ENCODE measurements around the gene CASKIN2. TPM values are rescaled to one million over a fixed set of nuclear protein-coding genes. Genes with fewer than 3 reads are reported as not detected.

Gene CASKIN2
- total and polyA plus RNA-seq, 2 of the 4 experiments (the other 2 are of a cell fraction): 2.9 to 6.9 TPM

DNA sequence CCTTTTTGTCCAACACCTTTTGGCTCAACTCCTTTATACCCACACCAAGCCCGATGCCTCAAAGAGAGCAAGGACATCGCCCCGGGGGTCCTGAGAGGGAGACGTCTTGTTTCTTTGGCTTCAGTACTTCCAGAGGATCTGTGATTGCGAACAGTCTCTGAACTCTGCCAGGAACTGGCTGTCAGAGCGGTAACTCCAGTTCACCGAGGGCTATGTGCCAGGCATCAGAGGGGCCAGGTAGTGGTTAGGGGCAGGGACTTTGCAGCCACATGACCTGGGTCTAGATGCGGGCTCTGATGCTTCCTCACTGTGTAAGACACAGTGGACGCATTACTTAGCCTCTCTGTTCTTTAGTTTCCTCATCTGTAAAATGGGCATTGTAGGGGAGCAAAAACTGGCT is 31.8 kb upstream of the CASKIN2 start:
- intact Hi-C loops (cut with micrococcal nuclease) (no loop called here), dilution Hi-C loops (cut with HindIII; ENCODE audit: low sequenced_read_pairs, unreplicated experiment) (no loop called here), in situ Hi-C loops (cut with MboI; ENCODE audit: low sequenced_read_pairs) (no loop called here)
- no peak overlapping the region for H2AK9ac ChIP-seq (replicated peaks; ENCODE audit: low read depth, low read length, poor library complexity)
- no peak overlapping the region for H3K14ac ChIP-seq (replicated peaks; ENCODE audit: low read depth, low read length)
- no peak overlapping the region for H3K18ac ChIP-seq (ENCODE audit: low read depth, low read length)
- H4K8ac ChIP-seq (ENCODE audit: low read depth in 2 of 2, low read length in 2 of 2): no peak overlapping the region
- H2BK5ac ChIP-seq (ENCODE audit: low read depth, low read length, poor library complexity, severe bottlenecking): no peak overlapping the region
- WGBS, 2 experiments (ENCODE audit: extremely low coverage in 2 of 2, insufficient read length in 1 of 2): 84% methylated on average over 5 of the region's 9 CpGs; no CpG with 5 or more reads in 1 of the 2 experiments
- H2BK120ac ChIP-seq (ENCODE audit: low read depth, low read length): no peak overlapping the region
- H2AFZ ChIP-seq (replicated peaks; ENCODE audit: low read length, poor library complexity): no peak overlapping the region
- no peak overlapping the region for H3K23ac ChIP-seq (ENCODE audit: low read depth, low read length)
- no peak for TF ChIP-seq RAD21 (IDR thresholded peaks at IDR 0.05; ENCODE audit: low read length)
- TF ChIP-seq RCOR1 (IDR thresholded peaks at IDR 0.05; ENCODE audit: insufficient replicate concordance, low read length): no peak
- no peak for TF ChIP-seq RFX5 (IDR thresholded peaks at IDR 0.05; ENCODE audit: low read depth, low read length)
- TF ChIP-seq NFE2L2 (IDR thresholded peaks at IDR 0.05; ENCODE audit: low read depth, low read length): no peak
- TF ChIP-seq, protein P1, sequence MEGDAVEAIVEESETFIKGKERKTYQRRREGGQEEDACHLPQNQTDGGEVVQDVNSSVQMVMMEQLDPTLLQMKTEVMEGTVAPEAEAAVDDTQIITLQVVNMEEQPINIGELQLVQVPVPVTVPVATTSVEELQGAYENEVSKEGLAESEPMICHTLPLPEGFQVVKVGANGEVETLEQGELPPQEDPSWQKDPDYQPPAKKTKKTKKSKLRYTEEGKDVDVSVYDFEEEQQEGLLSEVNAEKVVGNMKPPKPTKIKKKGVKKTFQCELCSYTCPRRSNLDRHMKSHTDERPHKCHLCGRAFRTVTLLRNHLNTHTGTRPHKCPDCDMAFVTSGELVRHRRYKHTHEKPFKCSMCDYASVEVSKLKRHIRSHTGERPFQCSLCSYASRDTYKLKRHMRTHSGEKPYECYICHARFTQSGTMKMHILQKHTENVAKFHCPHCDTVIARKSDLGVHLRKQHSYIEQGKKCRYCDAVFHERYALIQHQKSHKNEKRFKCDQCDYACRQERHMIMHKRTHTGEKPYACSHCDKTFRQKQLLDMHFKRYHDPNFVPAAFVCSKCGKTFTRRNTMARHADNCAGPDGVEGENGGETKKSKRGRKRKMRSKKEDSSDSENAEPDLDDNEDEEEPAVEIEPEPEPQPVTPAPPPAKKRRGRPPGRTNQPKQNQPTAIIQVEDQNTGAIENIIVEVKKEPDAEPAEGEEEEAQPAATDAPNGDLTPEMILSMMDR (conservative IDR thresholded peaks at IDR 0.05; ENCODE audit: low read depth, low read length): no peak
- TF ChIP-seq MAZ (IDR thresholded peaks at IDR 0.05; ENCODE audit: borderline replicate concordance, low read depth, low read length): no peak
- TF ChIP-seq CHD1 (IDR thresholded peaks at IDR 0.05; ENCODE audit: low read depth, low read length): no peak
- TF ChIP-seq, protein P2, sequence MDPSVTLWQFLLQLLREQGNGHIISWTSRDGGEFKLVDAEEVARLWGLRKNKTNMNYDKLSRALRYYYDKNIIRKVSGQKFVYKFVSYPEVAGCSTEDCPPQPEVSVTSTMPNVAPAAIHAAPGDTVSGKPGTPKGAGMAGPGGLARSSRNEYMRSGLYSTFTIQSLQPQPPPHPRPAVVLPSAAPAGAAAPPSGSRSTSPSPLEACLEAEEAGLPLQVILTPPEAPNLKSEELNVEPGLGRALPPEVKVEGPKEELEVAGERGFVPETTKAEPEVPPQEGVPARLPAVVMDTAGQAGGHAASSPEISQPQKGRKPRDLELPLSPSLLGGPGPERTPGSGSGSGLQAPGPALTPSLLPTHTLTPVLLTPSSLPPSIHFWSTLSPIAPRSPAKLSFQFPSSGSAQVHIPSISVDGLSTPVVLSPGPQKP (IDR thresholded peaks at IDR 0.05; ENCODE audit: borderline replicate concordance, low read depth, low read length): no peak
- TF ChIP-seq, protein P3, sequence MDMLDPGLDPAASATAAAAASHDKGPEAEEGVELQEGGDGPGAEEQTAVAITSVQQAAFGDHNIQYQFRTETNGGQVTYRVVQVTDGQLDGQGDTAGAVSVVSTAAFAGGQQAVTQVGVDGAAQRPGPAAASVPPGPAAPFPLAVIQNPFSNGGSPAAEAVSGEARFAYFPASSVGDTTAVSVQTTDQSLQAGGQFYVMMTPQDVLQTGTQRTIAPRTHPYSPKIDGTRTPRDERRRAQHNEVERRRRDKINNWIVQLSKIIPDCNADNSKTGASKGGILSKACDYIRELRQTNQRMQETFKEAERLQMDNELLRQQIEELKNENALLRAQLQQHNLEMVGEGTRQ (IDR thresholded peaks at IDR 0.05; ENCODE audit: low read depth, low read length): no peak
- TF ChIP-seq MAFK (IDR thresholded peaks at IDR 0.05; ENCODE audit: low read depth, low read length): no peak
- no peak for TF ChIP-seq MXI1 (IDR thresholded peaks at IDR 0.05; ENCODE audit: borderline replicate concordance, low read depth, low read length)
- no peak for TF ChIP-seq POLR2A (IDR thresholded peaks at IDR 0.05; ENCODE audit: low read depth, low read length)
- no peak for TF ChIP-seq FOS (IDR thresholded peaks at IDR 0.05; ENCODE audit: low read depth, low read length)
- no peak for TF ChIP-seq CEBPB (IDR thresholded peaks at IDR 0.05; ENCODE audit: low read depth, low read length)
- no peak for TF ChIP-seq SMC3 (IDR thresholded peaks at IDR 0.05; ENCODE audit: low read depth, low read length)
- TF ChIP-seq BHLHE40 (IDR thresholded peaks at IDR 0.05; ENCODE audit: low read depth, low read length): no peak
- peaks cover 7% of the 10 kb centered on the region; the same call in 1 of the 2 replicates for H3K9me1 ChIP-seq (ENCODE audit: insufficient read depth, low read length)
- no peaks in the 10 kb centered on the region for H3K9me3 ChIP-seq (ENCODE audit: control insufficient read depth, insufficient read depth, low read length)
- no peak overlapping the region for H3K4me2 ChIP-seq (ENCODE audit: low read depth, low read length)
- no peak overlapping the region for H2BK15ac ChIP-seq (ENCODE audit: low read depth, low read length)
- no peak overlapping the region for H3K4ac ChIP-seq (ENCODE audit: low read depth, low read length)
- no peak overlapping the region for H3K9ac ChIP-seq (ENCODE audit: low read depth, low read length)
- DNase-seq (no peak), ATAC-seq (ENCODE audit: low read depth) (no peak)
- no peaks in the 10 kb centered on the region for H4K20me1 ChIP-seq (ENCODE audit: insufficient read depth, low read length)
- ChIA-PET POLR2A (ENCODE audit: unreplicated experiment) (no interaction called here), CTCF (no interaction called here)
- H2AK5ac ChIP-seq (ENCODE audit: low read depth, low read length): no peak overlapping the region
- no peak overlapping the region for H3K56ac ChIP-seq (ENCODE audit: extremely low read depth, insufficient read depth, low read length)
- no peaks in the 10 kb centered on the region for H3K36me3 ChIP-seq (ENCODE audit: control insufficient read depth, insufficient read depth, low read length)
- H3K79me1 ChIP-seq (ENCODE audit: low read depth in 1 of 2, low read length in 2 of 2): no peaks in the 10 kb centered on the region
- no peak overlapping the region for H4K5ac ChIP-seq (ENCODE audit: low read depth, low read length)
- no peak overlapping the region for H2BK20ac ChIP-seq (ENCODE audit: low read depth, low read length)
- no peak overlapping the region for H3K4me3 ChIP-seq (ENCODE audit: insufficient read depth, low read depth, low read length)
- H3K4me1 ChIP-seq (ENCODE audit: control insufficient read depth, insufficient read depth, low read length): no peaks in the 10 kb centered on the region
- BruUV-seq (replicated peaks): no TSS peak
- H3K27ac ChIP-seq (ENCODE audit: insufficient read depth, low read length): no peak overlapping the region
- peaks cover 47% of the 10 kb centered on the region for H3K27me3 ChIP-seq (ENCODE audit: control insufficient read depth, insufficient read depth, low read length)
- no peak overlapping the region for H4K91ac ChIP-seq (ENCODE audit: insufficient read depth, low read depth, low read length)

Measured in IMR-90 (cell line).